GM19239 (cell line): ENCODE measurements around the gene SLC34A3.

Source experiments
- DNase-seq: peaks from one replicate; pipeline ENCODE4 v3.0.0; 2011; ENCODE audit warnings: low spot score; ENCODE audit not compliant: insufficient read length
- FAIRE-seq: peaks from 2 replicates; lab custom pipeline; 2011; peaks lifted over from hg19 to GRCh38; lab: Jason Lieb, UNC

SLC34A3 gene

DNA sequence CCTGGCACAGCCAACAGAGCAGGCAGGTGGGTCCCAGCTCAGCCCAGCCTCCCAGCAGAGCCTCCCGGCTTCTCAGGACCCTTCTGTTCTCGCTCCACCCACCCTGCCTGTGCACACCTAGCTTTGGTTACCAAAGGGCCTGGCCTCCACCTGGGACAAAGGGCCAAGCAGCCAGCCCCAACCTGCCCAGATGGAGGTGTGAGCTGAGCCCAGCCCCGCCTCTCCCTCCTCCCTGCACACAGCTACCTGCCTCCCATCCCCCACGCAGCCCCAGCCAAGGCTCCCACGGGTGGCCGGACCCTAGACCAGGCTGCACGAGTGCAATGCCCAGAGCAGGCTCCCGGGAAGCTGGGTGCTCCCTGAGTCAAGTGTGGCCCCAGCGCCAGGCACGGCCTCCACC, 35.8 kb upstream of the SLC34A3 start:
- DNase-seq (no peak), FAIRE-seq (no peak)

DNA sequence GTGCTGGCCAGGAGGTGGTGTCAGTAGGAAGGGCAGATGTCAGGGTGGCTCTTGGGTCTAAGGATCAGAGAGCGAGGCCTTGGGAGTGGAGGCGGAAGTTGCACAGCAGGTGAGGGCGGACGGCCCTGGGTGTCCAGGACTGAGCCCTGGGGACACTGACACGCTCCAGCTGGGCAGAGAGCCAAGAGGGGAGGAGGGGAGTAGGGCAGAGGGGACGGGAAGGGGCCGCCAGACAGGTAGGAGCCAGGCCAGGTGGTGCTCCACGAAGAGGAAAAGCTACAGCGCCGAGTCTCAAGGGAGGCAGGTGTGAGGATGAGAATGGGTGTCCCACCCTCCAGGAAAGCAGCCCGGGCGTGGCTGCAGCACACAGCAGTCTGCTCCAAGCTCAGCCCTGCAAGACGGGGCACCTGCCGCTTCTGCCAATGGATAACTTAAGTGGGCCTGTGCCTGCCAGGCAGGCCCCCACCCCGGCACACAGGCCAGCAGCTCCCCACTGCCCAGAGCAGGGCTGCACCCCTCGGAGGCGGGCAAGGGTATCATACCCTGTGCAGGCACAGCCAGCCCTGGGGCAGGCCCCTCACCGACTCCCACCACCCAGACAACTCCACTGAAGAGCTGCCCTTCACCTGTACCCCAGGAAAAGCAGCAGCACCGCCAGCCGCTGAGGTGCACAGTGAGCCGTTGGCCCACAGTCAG, 35.0 kb upstream of the SLC34A3 start:
- DNase-seq (no peak), FAIRE-seq (no peak)

DNA sequence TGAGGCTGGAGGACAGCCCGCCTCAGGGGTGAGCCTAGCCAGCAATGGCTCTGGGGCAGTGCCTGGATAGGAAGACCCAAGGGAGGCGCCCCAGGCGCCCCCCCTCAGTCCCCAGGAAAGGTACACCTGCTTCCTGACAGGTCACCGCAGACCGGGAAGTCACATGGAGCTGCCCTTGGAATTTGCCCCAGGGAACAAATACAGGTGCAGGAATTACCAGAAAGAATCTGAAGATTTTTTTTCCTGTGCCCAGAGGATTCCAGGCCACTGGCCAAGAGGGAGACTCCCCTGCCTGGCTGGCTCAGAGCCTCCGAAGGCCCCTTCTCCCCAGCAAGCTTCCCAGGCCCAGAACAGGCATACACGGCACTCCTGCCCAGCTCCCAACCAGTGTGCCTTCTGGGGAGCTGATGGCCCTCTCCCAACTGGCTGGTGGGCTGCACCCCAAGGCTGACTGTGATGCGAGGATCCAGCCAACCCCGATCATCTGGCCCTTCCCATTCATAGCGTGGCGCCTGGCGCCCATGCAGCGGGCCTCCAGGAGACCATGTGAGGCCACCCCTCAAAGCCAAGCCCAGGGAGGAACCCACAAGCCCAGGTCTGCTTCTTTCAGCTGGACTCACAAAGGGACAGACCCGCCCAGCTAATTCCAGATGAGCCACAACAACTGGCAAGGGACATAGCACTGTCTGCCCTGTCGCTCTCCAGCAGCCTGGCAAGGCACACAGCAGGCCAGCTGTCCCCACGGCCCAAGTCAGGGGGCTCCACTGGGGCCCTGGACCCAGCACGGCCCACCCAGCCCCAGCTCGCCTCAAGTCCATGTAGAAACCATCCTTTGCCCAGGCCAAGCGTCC, 32.4 kb upstream of the SLC34A3 start:
- no peak for DNase-seq
- no peak for FAIRE-seq

DNA sequence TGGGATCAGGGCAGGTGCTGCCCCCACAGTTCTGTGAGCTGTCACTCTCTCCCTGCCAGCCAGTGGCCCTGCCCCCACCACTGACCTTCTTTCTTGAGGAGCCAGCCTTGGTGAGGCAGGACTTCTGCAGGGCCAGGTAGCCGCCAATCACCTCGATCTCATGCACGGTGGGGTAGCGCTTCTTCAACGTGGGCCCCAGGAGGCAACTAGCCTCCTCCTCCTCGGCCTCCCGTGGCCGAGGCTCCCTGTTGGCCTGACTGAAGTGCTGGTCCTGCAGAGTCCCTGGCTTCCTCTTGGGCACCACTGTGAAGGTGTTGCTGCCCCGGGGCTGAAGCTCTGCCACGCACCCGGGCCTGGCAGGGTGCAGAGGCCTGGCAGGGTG, 31.8 kb upstream of the SLC34A3 start:
- FAIRE-seq (no peak), DNase-seq (no peak)

DNA sequence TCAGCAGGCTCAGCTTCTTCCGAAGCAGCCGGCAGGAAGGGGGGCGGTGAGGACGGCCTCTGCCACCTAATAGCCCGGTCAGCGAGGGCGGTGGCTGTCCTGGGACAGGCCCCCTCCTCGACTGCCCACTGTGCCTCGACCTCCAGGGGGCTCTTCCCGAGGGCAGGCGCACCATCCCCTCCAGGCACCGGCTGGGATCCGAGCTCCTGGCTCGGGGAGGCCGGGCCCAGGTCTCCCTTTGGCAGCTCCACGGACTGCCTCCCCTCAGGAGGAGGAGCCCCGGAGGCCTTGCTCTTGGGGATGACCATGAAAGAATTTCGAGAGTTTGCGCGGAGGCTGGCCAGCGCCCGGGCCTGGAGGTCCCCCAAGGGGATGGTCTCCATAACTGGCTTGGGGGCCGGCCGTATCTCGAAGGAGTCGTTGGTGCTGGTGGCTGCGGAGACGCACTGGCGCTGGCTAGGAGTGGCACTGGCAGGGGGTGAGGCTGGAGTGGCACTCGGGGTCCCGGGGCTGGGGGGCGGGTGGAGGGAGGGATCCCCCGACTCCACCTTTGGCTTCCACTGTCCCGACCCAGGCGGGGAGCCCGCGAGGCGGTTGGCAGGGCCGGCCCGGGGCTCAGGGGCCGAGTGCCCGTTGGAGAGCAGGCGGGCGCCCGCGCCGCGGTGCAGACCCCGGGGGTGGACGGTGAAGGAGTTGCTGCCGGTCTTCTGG, 31.1 kb upstream of the SLC34A3 start:
- DNase-seq (no peak), FAIRE-seq (no peak)

DNA sequence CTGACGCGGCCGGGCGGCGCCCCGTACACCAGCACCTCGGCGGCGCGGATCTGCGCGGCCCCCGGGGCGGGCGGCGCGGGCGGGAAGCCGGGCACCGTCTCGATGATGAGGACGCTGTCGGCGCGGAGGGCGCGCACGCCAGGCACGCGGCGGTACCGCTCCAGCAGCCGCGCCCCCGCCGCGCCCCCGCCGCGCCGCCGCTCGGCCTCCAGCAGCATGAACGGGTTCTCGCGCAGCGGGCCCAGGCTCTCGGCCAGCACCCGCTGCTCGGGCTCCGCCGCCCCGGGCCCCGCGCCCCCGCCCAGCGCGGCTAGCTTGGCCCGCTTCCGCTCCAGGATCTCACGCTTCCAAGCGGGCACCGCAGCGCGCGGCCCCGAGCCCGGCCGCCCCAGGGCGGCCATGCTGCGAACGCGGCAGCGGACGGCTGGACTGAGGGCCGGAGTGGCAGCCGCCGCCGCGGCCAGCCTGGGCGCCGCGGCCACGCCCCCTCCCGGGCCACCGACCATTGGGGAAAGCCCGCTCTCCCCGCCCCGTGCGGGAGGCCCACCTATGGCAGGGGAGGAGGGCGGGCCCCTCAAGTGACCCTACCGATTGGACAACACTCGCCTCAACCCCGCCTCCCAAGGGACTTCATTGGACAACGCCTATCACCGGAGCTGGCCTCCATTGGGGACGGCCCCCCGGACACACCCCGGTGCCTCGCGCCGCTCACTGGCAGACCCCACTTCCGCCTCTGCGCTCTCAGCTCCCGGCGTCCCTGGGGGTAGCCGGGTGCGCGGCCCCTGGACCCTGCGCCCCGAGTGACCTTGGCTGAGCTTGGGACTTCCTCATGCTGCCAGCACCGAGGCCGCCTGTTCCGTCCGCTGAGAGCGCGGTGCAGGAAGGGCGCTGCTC, 30.1 kb upstream of the SLC34A3 start, which contains the start of gene TPRN:
TSS of gene TPRN (minus strand) at position 431 of the 894 bp plus-strand sequence. CDS start at position 401, 30 bp downstream.
- DNase-seq (peak; percentile 100), FAIRE-seq (peak; percentile 99)

DNA sequence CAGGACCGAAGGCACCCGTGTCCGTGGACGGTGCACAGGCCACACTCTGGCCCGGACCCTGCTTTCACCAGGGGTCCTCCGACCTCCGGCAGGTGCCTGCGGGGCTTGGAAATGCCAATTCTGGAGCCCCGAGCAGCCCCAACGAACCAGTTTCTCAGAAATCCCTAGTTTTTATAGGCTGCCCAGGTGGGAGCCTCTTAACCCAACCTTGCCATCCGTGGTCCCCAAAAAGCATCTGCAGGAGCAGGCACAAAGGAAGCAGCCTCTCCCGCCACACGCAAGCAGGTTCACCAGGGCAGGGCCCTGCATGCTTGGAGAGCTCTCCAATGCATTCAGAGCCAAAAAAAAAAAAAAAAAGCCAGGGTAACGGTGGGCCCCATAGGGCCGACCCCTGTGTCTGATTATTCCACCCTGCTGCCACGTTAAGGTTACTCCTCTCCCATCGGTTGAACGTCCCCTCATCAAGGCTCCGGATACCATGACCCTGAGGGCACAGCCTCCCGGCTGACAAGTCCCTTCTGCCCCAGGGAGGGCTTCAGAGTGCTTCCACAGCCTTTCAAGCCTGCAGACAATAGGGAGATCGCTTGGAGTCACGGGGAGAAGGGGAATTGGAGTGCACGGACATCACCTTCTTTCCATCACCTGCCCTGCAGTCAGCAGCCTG, 29.4 kb upstream of the SLC34A3 start:
- FAIRE-seq (peak; percentile 11), DNase-seq (no peak)

DNA sequence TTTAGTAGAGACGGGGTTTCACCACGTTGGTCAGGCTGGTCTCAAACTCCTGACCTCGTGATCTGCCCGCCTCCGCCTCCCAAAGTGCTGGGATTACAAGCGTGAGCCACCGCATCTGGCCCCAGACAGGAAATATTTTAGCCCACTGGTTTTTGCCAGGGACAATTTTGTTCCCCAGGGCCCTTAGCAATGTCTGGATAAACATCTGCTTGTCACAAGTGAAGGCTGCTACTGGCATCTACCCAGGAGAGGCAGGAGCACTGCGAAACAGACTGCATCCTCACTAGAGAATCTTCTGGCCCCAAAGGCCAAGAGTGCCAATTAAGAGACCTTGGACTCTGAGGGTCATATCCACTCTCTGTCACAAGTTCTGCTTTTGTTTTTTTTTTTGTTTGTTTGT, 27.7 kb upstream of the SLC34A3 start:
- DNase-seq (no peak), FAIRE-seq (no peak)

DNA sequence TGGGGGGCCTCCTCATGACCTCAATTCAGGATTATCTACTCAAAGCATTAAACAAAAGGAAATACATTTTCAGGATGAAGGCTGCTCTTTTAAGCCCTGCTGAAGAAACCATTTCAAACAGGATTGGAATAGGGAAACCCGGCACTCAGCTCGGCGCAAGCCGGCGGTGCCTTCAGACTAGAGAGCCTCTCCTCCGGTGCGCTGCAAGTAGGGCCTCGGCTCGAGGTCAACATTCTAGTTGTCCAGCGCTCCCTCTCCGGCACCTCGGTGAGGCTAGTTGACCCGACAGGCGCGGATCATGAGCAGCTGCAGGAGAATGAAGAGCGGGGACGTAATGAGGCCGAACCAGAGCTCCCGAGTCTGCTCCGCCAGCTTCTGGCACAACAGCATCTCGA, 26.0 kb upstream of the SLC34A3 start:
- DNase-seq (no peak), FAIRE-seq (no peak)

DNA sequence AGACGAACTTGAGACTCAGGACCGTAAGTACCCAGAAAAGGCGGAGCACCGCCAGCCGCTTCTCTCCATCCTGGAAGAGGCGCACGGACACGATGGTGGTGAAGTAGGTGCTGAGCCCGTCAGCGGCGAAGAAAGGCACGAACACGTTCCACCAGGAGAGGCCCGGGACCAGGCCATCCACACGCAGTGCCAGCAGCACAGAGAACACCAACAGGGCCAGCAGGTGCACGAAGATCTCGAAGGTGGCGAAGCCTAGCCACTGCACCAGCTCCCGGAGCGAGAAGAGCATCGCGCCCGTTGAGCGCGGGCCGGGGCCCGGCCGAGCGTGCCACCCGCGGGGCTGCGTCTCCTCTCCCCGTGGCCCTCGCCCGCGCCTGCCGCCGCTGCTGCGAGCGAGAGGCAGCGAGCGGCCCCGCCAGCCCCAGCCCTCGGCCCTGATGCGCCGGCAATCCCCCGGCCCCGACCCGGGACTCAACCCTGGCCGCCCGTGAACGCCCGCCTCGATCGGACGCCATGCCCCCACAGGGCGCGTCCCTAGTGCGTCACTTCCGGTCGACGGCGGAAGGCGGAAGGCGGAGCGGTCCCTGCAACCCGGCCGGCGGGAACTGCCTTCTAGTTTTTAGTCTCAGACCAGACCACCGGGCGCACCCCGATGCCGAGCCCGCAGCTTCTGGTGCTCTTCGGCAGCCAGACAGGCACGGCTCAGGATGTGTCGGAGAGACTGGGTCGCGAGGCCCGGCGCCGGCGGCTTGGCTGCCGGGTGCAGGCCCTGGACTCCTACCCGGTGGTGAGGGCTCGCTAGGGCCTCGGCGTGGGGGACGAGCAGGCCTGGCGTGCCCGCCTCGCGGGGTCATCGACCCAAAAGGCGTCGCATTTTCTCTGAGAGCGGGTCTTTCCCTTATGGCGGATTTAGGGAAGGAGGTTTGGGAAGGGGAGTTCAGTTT, 25.3 kb upstream of the SLC34A3 start, which contains the start of the genes NDOR1 and TMEM203:
TSS of gene NDOR1 (plus strand) at position 575 of the 944 bp plus-strand sequence. CDS start at position 653, 78 bp downstream.
TSS of gene TMEM203 (minus strand) at position 523 of the 944 bp plus-strand sequence. CDS start at position 289, 234 bp downstream.
- FAIRE-seq: peak; percentile 89
- peak; percentile 98 for DNase-seq

DNA sequence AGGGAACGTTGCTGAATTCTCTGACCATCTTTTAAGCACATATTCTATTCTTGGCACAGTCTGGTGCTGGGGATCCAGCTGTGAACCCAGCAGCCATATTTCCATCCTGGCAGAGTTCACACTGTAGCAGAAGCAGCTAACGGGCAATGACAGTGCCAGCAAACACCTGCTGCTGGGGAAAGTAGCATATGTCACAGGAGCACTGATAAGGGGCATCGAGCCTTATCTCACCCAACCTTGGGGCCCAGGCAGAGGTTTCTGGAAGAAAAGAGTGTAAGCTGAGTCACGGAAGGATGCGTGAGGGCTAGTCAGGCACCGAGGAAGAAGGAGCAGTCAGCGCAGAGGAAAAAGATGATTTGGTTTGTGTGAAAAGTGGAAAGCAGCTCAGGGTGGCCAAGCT, 24.1 kb upstream of the SLC34A3 start:
- FAIRE-seq (no peak), DNase-seq (no peak)

DNA sequence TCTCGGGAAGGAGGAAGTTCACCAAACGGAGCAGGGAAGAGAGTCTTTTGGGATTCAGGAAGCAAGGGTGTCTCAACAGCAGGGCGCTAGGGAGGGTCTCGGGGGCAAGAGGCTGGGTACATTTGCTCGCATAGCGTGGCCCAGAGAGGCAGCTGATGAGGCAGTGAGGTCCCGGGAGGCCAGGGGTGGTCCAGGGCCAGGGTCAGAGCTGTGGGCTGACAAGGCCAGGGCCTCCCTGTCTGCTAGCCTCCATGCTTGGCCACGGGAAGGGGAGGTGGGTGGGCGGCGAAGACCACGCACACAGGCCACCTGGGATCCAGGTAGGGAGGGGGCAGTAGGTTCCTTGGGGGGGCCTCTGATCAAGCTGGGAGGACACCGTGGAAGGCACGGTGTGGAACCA, 19.2 kb upstream of the SLC34A3 start:
- DNase-seq: no peak
- no peak for FAIRE-seq

DNA sequence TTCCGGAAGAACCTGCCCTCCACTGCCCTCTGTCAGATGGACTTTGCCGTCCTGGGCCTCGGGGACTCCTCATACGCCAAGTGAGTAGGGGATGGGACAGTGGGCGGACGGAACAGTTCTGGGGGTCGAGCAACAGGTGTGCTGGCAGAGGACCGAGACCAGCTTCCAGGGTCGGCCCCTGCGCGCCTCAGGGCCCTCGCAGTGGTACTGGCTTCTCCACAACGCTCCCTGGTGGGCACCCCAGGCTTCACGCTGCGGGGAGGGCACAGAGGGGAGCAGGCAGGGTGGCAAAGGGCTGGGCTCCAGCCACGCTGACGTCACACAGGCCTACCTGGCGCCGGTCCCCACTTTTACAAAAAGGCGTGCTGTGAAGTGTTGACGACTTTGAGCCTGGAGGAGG, 18.2 kb upstream of the SLC34A3 start:
- DNase-seq (no peak), FAIRE-seq (no peak)

DNA sequence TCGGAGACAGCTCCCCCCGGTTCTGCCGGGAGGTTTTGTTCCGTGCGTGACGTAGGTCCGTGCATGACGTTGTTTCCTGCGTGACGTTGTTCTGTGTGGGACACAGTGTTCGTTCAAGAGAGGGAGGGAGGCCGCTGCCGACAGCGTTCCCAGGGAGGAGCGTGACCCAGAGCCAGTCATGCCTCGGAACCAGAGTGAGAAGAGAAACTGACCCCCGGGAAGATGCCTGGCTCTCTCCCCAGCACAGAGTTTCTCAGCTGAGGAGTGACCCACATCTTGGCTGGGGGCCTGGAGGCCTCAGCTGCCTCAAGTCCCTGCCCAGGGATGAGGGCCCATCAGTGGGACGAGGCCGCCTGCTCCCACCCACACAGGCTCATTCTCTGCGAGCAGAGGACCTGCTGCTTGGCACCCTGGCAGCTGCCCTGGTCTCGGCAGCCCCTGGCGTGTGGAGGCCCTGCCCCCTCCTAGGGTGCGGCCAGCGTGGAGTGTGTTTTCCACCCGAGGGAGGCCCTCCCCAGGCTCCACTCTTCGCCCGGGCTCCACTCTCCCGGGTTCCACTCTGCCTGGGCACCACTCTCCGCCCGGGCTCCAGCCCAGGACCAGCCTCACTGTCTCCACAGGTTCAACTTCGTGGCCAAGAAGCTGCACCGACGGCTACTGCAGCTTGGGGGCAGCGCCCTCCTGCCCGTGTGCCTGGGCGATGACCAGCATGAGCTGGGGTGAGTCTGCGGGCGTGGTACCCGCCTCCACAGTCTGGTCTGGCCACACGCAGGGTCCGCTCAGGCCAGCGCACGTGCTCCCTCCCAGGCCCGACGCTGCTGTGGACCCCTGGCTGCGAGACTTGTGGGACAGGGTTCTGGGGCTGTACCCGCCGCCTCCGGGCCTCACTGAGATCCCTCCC, 17.3 kb upstream of the SLC34A3 start:
- no peak for FAIRE-seq
- no peak for DNase-seq

DNA sequence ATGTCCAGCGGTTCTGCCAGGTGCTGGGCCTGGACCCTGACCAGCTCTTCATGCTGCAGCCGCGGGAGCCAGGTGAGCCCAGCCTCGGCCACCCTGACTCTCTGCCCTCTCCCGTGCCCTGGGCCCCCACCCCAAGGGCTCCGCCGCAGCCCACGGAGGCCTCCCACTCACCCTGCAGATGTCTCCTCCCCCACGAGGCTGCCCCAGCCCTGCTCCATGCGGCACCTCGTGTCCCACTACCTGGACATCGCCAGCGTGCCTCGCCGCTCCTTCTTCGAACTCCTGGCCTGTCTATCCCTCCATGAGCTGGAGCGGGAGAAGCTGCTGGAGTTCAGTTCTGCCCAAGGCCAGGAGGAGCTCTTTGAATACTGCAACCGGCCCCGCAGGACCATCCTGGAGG, 16.1 kb upstream of the SLC34A3 start:
- FAIRE-seq: no peak

DNA sequence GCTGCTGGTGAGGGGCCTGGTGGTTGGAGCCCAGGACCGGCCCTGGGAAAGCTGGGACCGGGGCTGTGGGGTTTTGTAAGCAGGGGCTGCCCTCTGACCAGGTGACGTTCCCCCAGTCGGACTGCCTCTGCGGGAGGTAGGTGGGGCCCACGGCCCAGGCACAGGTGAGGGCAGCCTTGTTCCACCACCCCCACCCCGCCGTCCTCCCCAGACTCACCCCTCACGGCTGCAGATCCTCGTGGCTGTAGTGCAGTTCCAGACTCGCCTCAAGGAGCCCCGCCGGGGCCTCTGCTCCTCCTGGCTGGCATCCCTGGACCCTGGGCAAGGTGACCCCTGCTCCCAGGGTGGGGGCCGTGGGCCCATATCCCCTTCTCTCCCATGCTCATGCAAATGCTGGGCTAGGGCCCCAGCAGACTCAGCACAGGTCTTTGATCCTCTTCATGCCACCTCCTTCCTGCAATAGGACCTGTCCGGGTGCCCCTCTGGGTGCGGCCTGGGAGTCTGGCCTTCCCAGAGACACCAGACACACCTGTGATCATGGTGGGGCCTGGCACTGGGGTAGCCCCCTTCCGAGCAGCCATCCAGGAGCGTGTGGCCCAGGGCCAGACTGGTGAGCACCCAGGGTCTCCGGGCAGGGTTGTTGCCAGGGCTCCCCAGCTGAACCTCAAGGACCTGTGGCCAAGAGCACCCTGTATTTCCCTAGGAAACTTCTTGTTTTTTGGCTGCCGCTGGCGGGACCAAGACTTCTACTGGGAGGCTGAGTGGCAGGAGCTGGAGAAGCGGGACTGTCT, 15.3 kb upstream of the SLC34A3 start:
- DNase-seq (no peak), FAIRE-seq (no peak)

More for the DNA sequence above, 16.1 kb upstream of the SLC34A3 start:
- DNase-seq: no peak
